ENCODE results near the gene STK33.
A peak's percentile ranks its signal among the peaks of the same experiment; 100 is the strongest.

STK33 gene

DNA sequence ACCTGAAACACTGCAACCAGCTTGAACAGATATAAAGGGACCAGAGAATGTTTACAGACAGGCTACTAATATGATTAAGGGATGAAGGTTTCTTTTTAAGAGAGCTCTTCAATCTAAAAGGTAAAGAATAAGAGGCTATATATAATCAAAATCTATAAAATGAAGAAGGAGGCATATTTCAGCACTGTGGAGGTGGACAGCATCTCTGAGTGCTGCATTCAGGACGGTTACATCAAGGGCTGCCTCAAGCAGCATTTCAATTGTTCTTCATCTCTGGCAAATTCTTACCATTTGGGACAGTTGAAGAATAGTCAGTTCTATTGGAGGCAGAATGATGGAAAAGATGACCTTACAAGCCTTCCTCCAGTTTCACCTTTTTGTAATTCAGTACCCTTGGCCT lies 190.7 kb downstream of the STK33 start:
- no peak for DNase-seq

DNA sequence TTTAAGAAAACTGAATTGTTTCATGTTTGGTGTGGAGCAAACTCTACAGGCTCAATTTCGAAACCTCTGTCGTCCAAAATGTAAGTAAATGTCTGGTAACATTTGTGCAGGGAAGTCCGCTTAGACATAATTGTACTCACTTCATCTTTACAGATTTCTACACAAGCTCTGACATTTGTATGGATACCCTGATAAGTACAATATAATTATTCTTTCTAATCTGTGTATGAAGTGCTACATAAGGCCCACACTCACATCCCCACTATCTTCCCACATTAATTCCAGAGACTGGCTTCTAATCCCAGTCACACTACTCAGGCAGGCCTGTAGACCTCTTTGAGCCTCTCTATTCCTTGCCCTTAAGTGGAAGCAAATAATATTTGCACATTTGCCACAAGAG lies 201.1 kb downstream of the STK33 start:
- no peak for DNase-seq

- peak; percentile 8 for DNase-seq
Measured at GRCh38 chr11:8392166-8392565, 201.9 kb downstream of the STK33 start.

- DNase-seq, result no peak
Measured at GRCh38 chr11:8390851-8391612, 203.0 kb downstream of the STK33 start.

DNA sequence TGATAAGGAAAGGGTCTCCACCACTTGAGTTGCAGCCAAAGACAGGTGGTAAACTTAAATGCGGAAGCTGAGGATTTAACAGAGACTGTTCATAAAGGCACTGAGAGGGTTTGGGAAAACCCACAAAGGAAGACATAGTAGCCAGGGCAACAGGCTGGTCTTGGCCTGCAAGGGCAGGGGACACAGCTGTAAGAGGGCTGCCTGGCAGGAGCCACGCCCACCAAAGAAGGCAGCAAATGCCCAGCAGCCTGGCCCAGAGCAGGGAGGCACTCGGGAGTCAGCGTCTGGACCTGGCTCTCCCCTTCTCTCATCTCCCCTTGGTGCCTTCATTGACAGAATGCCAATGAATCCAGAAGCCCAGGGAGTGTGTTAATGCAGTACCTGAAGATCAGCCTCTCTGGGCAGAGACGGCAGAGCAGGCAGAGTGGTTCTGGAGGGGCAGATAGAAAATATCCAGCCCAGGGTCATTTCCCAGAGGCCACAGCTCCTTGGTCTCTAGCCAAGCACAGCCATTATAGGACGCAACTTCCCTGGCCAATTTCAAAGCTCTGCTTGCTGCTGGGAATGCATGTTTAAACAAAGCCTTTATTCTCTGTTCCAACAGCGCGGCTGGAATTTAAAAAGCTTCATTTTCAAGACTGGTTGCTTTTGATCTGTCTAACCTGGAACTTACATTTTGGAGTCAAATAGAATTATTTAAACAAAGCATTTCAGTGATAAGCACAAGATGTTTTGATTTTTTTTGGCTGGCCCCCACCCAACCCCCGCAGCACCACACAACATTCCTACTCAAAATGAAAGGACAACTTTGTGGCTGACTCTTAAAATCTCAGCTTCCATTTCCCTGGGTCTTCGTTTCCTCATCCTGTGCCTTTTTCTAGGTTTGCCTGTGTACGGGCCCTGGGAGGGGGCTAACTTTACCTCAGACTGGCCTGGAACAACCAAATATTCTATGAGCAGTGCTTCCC lies 204.7 kb downstream of the STK33 start:
- no peak for DNase-seq

DNA sequence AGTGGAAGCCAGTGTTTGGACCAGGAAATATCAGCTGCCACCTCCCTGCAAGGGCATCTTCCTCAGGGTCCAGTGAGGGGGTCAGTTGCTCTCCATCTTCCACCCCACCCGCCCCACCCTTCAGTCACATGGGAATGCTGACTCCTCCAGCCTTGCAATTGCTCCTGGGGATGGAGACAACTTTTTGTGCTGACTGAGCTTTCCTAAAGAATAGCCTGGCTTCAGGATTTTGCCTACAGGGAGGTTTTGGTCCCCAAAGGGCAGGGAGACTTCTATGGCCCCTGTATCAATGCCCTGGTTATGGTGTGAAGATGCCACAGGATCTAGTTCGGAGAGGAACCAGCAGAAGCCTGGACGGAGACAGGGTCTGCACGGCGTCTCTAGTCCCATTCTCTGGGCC lies 206.3 kb downstream of the STK33 start:
- DNase-seq, result no peak

- no peak for DNase-seq
Measured at GRCh38 chr11:8387141-8387540, 206.9 kb downstream of the STK33 start.

DNA sequence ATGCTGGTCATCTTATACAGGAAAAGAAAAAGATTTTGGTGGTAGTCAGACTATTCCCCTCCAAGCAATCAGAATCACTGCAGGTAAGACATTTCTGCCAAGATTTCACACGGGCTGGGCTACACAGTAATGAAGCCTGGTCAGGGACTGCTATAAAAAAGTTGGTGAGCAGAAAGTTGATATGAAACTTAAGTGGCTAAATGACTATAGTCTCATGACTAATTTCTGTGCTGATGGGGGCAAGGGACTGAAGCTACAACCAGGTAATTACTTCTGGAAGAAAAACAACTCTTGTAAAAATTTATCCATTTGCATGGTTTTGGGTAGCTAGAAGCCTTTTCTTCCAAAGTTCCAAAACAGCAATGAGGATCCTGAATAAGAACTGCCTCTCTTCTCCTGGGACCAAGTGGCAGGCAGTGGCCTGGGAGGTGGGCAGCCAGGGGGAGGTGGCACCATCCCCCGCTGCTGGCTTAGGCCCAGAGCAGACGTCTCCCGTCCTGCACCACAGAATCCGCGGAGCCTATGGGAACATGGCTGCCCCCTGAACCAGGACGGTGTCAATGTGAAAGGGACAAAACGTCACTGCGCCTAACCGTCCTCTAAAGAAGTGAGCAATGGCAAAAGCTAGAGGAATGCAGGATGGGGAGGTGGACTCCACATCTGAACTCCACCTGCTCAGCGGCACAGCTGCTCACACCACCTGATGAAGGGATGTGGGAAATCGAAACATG lies 207.7 kb downstream of the STK33 start:
- DNase-seq, result no peak

- no peak for DNase-seq
Measured at GRCh38 chr11:8384199-8384821, 209.7 kb downstream of the STK33 start.

GRCh38 chr11:8383627-8384026 lies 210.4 kb downstream of the STK33 start:
- DNase-seq, result no peak

- no peak for DNase-seq
Measured at GRCh38 chr11:8383227-8383626, 210.8 kb downstream of the STK33 start.

GRCh38 chr11:8382436-8383053 lies 211.5 kb downstream of the STK33 start:
- no peak for DNase-seq

GRCh38 chr11:8381871-8382396 lies 212.1 kb downstream of the STK33 start:
- DNase-seq, result no peak

DNA sequence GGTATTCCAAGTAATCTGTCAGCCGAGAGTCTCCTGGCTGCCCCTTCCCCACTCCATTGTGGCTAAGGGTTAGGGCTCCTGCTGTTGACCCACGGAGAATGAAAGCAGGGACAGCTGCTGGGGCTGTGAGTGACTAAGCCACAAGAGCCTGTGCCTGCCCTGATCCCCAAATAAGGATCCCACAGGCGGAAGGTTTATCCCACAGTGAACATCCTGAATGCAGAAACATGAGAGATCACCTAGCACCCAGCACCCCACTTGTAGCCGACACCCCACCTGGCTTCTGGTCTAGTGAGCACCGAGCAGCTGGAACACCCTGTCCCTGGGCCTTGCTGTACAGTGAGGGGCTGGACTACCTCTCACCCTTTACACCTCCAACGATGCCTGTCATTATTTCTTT lies 212.7 kb downstream of the STK33 start:
- no peak for DNase-seq

GRCh38 chr11:8375932-8376331 lies 218.1 kb downstream of the STK33 start:
- DNase-seq, result no peak

GRCh38 chr11:8375460-8375859 lies 218.6 kb downstream of the STK33 start:
- no peak for DNase-seq

DNA sequence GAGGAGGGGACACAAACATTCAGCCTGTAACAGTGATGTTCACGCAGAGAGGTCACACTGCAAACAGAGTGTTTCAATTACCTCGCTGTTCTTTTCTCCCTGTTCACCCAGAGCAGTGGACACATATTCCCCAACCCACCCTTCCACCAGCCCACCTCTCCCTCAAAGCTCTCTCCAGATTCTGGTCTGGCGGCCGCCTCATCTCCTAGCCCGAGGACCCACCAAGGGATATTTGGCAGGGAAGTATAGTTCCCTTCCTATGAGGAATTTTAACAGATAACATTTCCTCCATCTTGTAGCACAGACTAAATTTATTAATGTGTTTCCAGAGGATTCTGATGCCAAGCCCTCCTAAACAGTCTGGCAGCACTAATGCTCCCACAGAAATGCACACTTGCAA lies 219.3 kb downstream of the STK33 start:
- DNase-seq, result no peak

- DNase-seq, result no peak
Measured at GRCh38 chr11:8373519-8374432, 220.3 kb downstream of the STK33 start.

GRCh38 chr11:8372641-8373381 lies 221.2 kb downstream of the STK33 start:
- no peak for DNase-seq

DNA sequence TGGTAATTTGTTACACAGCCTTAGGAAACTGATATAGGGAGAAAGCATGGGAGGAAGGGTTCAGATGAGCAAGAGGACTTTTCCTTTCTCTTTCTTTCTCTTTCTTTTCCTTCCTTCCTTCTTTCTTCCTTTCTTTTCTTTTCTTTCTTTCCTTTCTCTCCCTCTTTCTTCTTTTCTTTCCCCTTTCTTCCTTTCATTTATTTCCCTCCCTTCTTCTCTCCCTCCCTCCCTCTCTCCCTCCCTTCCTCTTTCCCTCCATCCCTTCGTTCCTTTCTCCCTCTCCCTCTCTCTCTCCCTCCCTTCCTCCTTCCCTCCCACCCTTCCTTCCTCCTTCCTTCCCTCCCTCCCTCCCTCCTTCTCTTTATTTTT lies 222.5 kb downstream of the STK33 start:
- no peak for DNase-seq

Data from NCI-H524 treated with DMSO at 0.1 percent for 48 hours (cell line).